Gastrocnemius medialis (tissue), 4 donors: ENCODE measurements around the gene ZDHHC4.

Experiments used
- POLR2A ChIP-seq, 2 donors: fragments of 450-650 bp; IDR thresholded peaks; one replicate each; pipeline ENCODE4 v1.6.1; 2017; ENCODE audit warnings: antibody characterized with exemption in 2 of 2, mild to moderate bottlenecking in 2 of 2, moderate library complexity in 2 of 2
- TF ChIP-seq, protein P1 (sequence below), 5 experiments: fragments of 450-650 bp in 3 of 5; fragments of 200-600 bp in 2 of 5; sonication (generic) in 2 of 5; IDR thresholded peaks in 4 of 5; conservative IDR thresholded peaks in 1 of 5; 1 replicate in 4 of 5; 2 replicates in 1 of 5; pipeline ENCODE4 v1.5.1; 2016 to 2019; ENCODE audit warnings: antibody characterized with exemption in 5 of 5, mild to moderate bottlenecking in 3 of 5, moderate library complexity in 3 of 5

GRCh38 chr7:6608081-6608480 is 30.8 kb downstream of the ZDHHC4 start:
- TF ChIP-seq, protein P1, sequence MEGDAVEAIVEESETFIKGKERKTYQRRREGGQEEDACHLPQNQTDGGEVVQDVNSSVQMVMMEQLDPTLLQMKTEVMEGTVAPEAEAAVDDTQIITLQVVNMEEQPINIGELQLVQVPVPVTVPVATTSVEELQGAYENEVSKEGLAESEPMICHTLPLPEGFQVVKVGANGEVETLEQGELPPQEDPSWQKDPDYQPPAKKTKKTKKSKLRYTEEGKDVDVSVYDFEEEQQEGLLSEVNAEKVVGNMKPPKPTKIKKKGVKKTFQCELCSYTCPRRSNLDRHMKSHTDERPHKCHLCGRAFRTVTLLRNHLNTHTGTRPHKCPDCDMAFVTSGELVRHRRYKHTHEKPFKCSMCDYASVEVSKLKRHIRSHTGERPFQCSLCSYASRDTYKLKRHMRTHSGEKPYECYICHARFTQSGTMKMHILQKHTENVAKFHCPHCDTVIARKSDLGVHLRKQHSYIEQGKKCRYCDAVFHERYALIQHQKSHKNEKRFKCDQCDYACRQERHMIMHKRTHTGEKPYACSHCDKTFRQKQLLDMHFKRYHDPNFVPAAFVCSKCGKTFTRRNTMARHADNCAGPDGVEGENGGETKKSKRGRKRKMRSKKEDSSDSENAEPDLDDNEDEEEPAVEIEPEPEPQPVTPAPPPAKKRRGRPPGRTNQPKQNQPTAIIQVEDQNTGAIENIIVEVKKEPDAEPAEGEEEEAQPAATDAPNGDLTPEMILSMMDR (IDR thresholded peaks at IDR 0.05 in 4 of 5, conservative IDR thresholded peaks at IDR 0.05 in 1 of 5): no peak
- no peak for TF ChIP-seq POLR2A (IDR thresholded peaks at IDR 0.05)
